Measurements from ENCODE around the gene DENND1A.

DENND1A gene

GRCh38 chr9:123472862-123473614 is 456.9 kb downstream of the DENND1A start:
- TF ChIP-seq GATA1 (IDR thresholded peaks at IDR 0.05; ENCODE audit: low read depth, low read length) (no peak), POLR2A (IDR thresholded peaks at IDR 0.05; ENCODE audit: low read length) (no peak)
- no peak for DNase-seq

- no peak for DNase-seq
Measured at GRCh38 chr9:123471843-123472570, 457.9 kb downstream of the DENND1A start.

GRCh38 chr9:123470991-123471770 is 458.7 kb downstream of the DENND1A start:
- TF ChIP-seq POLR2A (IDR thresholded peaks at IDR 0.05; ENCODE audit: low read length): no peak
- no peak for TF ChIP-seq GATA1 (IDR thresholded peaks at IDR 0.05; ENCODE audit: low read depth, low read length)
- DNase-seq: no peak

More at GRCh38 chr9:123471843-123472570, 457.9 kb downstream of the DENND1A start:
- TF ChIP-seq POLR2A (IDR thresholded peaks at IDR 0.05; ENCODE audit: low read length) (no peak), GATA1 (IDR thresholded peaks at IDR 0.05; ENCODE audit: low read depth, low read length) (no peak)

GRCh38 chr9:123470121-123470782 is 459.7 kb downstream of the DENND1A start:
- TF ChIP-seq GATA1 (IDR thresholded peaks at IDR 0.05; ENCODE audit: low read depth, low read length) (no peak), POLR2A (IDR thresholded peaks at IDR 0.05; ENCODE audit: low read length) (no peak)
- no peak for DNase-seq

GRCh38 chr9:123469282-123469681 is 460.6 kb downstream of the DENND1A start:
- no peak for TF ChIP-seq POLR2A (IDR thresholded peaks at IDR 0.05; ENCODE audit: low read length)
- TF ChIP-seq GATA1 (IDR thresholded peaks at IDR 0.05; ENCODE audit: low read depth, low read length): no peak
- DNase-seq: no peak

- no peak for DNase-seq
- TF ChIP-seq GATA1 (IDR thresholded peaks at IDR 0.05; ENCODE audit: low read depth, low read length) (no peak), POLR2A (IDR thresholded peaks at IDR 0.05; ENCODE audit: low read length) (no peak)
Measured at GRCh38 chr9:123468541-123468940, 461.4 kb downstream of the DENND1A start.

GRCh38 chr9:123465304-123465703 is 464.6 kb downstream of the DENND1A start:
- DNase-seq: no peak
- TF ChIP-seq GATA1 (IDR thresholded peaks at IDR 0.05; ENCODE audit: low read depth, low read length) (no peak), POLR2A (IDR thresholded peaks at IDR 0.05; ENCODE audit: low read length) (no peak)

- TF ChIP-seq POLR2A (IDR thresholded peaks at IDR 0.05; ENCODE audit: low read length): no peak
- no peak for TF ChIP-seq GATA1 (IDR thresholded peaks at IDR 0.05; ENCODE audit: low read depth, low read length)
- DNase-seq: no peak
Measured at GRCh38 chr9:123460091-123460490, 469.8 kb downstream of the DENND1A start.

GRCh38 chr9:123457583-123457982 is 472.3 kb downstream of the DENND1A start:
- no peak for DNase-seq
- TF ChIP-seq GATA1 (IDR thresholded peaks at IDR 0.05; ENCODE audit: low read depth, low read length) (no peak), POLR2A (IDR thresholded peaks at IDR 0.05; ENCODE audit: low read length) (no peak)

GRCh38 chr9:123456011-123456410 is 473.9 kb downstream of the DENND1A start:
- no peak for TF ChIP-seq GATA1 (IDR thresholded peaks at IDR 0.05; ENCODE audit: low read depth, low read length)
- TF ChIP-seq POLR2A (IDR thresholded peaks at IDR 0.05; ENCODE audit: low read length): no peak
- peak in 1 of 2 experiments; percentile 23 for DNase-seq

GRCh38 chr9:123455187-123455586 is 474.7 kb downstream of the DENND1A start:
- no peak for DNase-seq
- no peak for TF ChIP-seq GATA1 (IDR thresholded peaks at IDR 0.05; ENCODE audit: low read depth, low read length)
- TF ChIP-seq POLR2A (IDR thresholded peaks at IDR 0.05; ENCODE audit: low read length): no peak

GRCh38 chr9:123454361-123454760 is 475.6 kb downstream of the DENND1A start:
- DNase-seq: no peak
- TF ChIP-seq GATA1 (IDR thresholded peaks at IDR 0.05; ENCODE audit: low read depth, low read length) (no peak), POLR2A (IDR thresholded peaks at IDR 0.05; ENCODE audit: low read length) (no peak)

- DNase-seq: no peak
- no peak for TF ChIP-seq POLR2A (IDR thresholded peaks at IDR 0.05; ENCODE audit: low read length)
- no peak for TF ChIP-seq GATA1 (IDR thresholded peaks at IDR 0.05; ENCODE audit: low read depth, low read length)
Measured at GRCh38 chr9:123453831-123454321, 476.1 kb downstream of the DENND1A start.
